Measurements from ENCODE around the gene NRG3.

Gene NRG3

DNA sequence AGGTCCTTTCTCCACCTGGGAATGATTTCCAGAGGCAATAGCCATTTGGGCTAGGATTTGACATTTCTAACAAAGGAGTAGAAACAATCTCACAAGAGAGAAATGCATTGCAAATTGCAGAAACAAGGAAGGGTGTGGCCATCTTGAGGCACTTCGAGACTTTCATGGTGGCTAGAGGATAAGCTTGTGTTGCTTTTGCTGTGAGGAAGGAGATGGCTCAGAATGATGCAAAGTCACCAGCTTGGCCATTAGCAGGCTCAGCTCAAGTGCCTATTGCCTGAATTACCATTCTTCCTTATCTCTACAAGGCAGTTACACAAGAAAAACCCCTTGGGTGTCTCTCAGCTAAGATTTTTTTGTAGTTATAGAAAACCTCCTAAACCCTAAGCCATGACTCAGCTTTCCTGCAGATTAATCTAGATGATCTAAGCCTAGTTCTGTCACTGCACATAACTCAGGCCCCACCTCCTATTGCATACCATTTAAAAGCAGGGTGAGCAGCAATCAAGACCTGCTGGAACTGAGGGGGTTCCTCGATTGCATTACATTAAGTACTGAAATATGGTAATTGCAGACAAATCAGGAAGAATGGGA lies 683.1 kb downstream of the NRG3 start:
- DNase-seq (ENCODE audit: low spot score): no peak
- in situ Hi-C loops (cut with MboI; ENCODE audit: low pct_unique_long_range_greater_than_20kb, low sequenced_read_pairs, unreplicated experiment): no loop called here
- TF ChIP-seq, protein P1, sequence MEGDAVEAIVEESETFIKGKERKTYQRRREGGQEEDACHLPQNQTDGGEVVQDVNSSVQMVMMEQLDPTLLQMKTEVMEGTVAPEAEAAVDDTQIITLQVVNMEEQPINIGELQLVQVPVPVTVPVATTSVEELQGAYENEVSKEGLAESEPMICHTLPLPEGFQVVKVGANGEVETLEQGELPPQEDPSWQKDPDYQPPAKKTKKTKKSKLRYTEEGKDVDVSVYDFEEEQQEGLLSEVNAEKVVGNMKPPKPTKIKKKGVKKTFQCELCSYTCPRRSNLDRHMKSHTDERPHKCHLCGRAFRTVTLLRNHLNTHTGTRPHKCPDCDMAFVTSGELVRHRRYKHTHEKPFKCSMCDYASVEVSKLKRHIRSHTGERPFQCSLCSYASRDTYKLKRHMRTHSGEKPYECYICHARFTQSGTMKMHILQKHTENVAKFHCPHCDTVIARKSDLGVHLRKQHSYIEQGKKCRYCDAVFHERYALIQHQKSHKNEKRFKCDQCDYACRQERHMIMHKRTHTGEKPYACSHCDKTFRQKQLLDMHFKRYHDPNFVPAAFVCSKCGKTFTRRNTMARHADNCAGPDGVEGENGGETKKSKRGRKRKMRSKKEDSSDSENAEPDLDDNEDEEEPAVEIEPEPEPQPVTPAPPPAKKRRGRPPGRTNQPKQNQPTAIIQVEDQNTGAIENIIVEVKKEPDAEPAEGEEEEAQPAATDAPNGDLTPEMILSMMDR (IDR thresholded peaks at IDR 0.05; ENCODE audit: extremely low read depth, insufficient read depth, missing control alignments): no peak

DNA sequence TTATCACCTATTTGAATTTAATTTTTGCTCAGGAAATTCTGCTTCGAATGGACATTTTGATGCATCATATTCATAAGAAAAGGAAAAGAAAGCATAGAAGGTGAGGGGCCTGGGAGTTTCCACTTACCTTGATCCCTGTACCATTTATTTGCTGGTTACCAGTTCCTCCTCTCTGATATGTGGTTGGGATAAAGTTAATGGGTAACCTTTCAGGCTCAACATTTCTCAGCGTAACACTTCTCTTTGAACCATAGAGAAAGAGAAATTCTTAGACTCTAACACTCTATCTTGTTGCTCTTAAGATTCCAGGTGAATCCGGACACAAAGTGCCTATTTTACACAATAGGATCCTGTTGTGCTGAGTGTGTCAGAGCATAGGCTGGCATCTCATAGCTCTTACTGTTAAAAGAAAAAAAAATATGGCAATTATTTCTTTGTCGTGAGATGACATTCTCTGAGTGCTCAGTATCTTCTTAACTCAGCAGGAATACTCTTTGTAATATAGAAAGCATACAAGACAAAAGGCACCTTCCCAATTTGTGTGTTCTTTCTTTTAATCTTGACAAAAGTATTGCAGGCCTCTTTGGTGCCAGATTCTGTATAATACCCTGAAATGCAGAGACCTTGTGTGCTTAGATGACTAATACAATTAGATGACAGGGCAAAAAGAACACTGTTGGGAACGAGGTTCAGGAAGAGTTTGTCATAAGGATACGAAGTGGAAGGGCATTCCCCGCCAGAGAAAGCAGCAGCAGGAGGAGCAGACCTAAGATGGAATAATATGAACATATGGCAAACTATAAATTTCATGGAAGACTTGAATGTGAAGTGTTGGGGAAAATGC lies 689.6 kb downstream of the NRG3 start:
- DNase-seq (ENCODE audit: low spot score): no peak
- TF ChIP-seq, protein P1 (IDR thresholded peaks at IDR 0.05; ENCODE audit: extremely low read depth, insufficient read depth, missing control alignments): no peak
- in situ Hi-C loops (cut with MboI; ENCODE audit: low pct_unique_long_range_greater_than_20kb, low sequenced_read_pairs, unreplicated experiment): no loop called here

DNA sequence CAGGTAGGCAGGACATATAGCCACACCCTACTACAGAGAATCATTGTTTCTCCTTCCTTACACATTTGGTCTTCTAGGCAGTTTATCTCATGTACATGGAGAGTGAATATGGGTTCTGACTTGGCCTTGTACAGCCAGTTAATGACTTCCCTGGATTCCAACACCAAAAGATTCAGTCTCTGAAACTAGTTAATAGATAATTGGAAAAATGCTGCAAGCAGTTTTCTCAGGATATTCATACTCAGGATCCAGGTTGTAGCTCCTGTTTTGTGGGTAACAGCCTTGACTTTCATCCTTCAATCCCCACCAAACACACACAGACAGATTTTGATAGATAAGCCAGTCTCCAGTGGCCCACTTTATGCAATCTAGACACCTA lies 690.2 kb downstream of the NRG3 start:
- TF ChIP-seq, protein P1 (IDR thresholded peaks at IDR 0.05; ENCODE audit: extremely low read depth, insufficient read depth, missing control alignments): no peak
- DNase-seq (ENCODE audit: low spot score): no peak
- in situ Hi-C loops (cut with MboI; ENCODE audit: low pct_unique_long_range_greater_than_20kb, low sequenced_read_pairs, unreplicated experiment): no loop called here

DNA sequence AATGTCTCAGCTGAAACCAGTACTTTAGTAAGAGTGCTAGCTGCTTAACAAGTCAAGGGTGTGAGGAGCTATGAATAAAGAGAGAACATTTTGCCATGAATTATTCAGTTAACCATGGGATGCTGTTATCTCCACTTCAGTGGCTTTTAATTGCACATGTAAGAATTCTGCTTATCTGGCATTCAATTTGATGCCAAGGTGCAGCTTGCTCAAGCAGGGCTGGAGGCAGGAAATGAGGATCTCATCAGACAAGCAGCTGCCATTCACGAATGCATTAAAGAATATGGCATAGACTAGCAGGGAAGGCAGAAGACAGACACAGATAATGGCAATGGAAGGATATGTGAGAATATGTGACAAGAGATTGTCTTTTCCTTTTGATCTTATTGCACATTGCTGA lies 697.8 kb downstream of the NRG3 start:
- in situ Hi-C loops (cut with MboI; ENCODE audit: low pct_unique_long_range_greater_than_20kb, low sequenced_read_pairs, unreplicated experiment): no loop called here
- TF ChIP-seq, protein P1 (IDR thresholded peaks at IDR 0.05; ENCODE audit: extremely low read depth, insufficient read depth, missing control alignments): no peak
- no peak for DNase-seq (ENCODE audit: low spot score)

DNA sequence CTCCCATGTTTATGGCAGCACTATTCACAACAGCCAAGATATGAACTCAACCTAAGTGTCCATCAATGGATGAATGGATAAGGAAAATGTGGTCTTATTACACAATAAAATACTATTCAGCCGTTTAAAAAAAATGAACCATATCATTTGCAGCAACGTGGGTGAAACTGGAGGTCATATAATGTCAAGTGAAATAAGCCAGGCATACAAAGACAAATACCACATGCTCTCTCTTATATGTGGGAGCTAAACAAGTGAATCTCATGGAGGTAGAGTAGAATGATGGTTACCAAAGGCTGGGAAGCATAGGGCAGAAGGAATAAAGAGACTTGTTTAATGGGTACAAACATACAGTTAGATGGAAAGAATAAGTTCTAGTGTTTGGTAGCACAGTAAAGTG lies 699.1 kb downstream of the NRG3 start:
- TF ChIP-seq, protein P1 (IDR thresholded peaks at IDR 0.05; ENCODE audit: extremely low read depth, insufficient read depth, missing control alignments): no peak
- in situ Hi-C loops (cut with MboI; ENCODE audit: low pct_unique_long_range_greater_than_20kb, low sequenced_read_pairs, unreplicated experiment): no loop called here

DNA sequence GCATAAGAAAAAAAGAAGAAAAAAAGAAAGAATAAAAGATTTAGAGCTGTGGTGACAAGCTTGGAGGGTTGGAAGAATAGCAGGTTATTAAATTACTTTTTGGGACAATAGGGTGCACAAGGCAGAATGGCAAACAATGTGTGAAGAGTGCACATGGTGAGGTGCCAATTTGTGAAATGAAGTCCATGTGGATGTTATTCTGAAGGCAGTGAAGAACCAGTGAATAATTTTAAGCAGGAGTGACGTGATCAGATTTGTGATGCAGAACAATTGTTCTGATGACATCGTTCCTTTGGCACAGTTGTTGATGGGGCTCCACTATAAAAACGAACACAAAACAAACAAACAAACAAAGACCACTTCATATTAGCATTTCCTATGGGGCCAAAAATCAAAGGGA lies 700.3 kb downstream of the NRG3 start:
- no peak for DNase-seq (ENCODE audit: low spot score)

More for the DNA sequence above, 699.1 kb downstream of the NRG3 start:
- no peak for DNase-seq (ENCODE audit: low spot score)

More for the DNA sequence above, 700.3 kb downstream of the NRG3 start:
- in situ Hi-C loops (cut with MboI; ENCODE audit: low pct_unique_long_range_greater_than_20kb, low sequenced_read_pairs, unreplicated experiment): no loop called here
- TF ChIP-seq, protein P1 (IDR thresholded peaks at IDR 0.05; ENCODE audit: extremely low read depth, insufficient read depth, missing control alignments): no peak

All from GM13977 (cell line).